ENCODE measurements around the gene SEC61B.
"Not testable (repeated sequence)": the region's sequence is repeated elsewhere in the genome, so short reads cannot be mapped to it uniquely, and the experiment has no call there.

SEC61B gene

DNA sequence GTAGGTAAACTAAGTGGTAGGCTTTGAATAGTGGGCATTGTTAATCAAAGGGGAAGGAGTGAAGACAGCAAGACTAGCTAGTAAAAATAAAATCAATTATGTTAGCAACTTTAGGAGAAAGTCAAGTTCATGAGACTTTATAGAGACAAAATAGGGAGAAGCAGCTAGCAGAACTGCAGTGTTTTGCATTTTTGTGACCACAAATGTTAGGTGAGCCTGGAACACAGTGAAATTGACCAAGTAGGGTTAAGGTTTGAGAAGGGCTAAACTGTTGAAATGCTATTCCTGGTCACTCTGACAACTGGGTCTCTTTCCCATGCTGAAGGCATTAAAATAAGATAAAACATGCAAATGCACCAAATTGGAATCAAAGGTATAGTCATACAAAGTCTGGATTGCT, 13.0 kb downstream of the SEC61B start:
- DNase-seq (ENCODE audit: low read depth), result no peak
- TF ChIP-seq, protein P1, sequence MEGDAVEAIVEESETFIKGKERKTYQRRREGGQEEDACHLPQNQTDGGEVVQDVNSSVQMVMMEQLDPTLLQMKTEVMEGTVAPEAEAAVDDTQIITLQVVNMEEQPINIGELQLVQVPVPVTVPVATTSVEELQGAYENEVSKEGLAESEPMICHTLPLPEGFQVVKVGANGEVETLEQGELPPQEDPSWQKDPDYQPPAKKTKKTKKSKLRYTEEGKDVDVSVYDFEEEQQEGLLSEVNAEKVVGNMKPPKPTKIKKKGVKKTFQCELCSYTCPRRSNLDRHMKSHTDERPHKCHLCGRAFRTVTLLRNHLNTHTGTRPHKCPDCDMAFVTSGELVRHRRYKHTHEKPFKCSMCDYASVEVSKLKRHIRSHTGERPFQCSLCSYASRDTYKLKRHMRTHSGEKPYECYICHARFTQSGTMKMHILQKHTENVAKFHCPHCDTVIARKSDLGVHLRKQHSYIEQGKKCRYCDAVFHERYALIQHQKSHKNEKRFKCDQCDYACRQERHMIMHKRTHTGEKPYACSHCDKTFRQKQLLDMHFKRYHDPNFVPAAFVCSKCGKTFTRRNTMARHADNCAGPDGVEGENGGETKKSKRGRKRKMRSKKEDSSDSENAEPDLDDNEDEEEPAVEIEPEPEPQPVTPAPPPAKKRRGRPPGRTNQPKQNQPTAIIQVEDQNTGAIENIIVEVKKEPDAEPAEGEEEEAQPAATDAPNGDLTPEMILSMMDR (IDR thresholded peaks at IDR 0.05; ENCODE audit: control insufficient read depth, insufficient read depth, low read depth, low read length, missing control alignments), result no peak
- no peak overlapping the region for H3K4me3 ChIP-seq (ENCODE audit: control insufficient read depth, low read depth, low read length)

DNA sequence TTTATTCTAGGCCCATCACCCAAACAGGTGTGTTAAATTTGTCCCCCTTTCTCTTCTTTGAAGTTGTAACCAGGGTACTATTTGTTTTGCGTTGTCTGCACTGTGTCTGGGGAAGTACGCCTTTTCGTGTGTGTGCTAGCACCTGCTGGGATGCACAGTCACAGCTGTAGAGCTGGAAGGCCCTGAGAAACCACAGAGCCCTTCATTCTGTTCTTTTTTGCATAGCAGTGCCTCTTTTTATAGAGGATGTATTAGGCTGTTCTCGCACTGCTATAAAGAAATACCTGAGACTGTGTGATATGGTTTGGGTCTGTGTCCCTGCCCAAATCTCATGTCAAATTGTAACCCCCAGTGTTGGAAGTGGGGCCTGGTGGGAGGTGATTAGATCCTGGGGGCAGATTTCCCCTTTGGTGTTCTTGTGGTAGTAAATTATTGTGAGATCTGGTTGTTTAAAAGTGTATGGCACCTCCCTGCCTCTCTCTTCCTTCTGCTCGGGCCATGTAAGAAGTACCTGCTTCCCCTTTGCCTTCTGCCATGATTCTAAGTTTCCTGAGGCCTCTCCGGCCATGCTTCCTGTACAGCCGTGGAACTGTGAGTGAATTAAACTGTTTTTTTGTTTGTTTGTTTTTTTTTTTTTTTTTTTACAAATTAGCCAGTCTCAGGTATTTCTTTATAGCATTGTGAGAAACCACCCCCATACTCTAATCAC, 14.0 kb downstream of the SEC61B start:
- DNase-seq (ENCODE audit: low read depth), result no peak

DNA sequence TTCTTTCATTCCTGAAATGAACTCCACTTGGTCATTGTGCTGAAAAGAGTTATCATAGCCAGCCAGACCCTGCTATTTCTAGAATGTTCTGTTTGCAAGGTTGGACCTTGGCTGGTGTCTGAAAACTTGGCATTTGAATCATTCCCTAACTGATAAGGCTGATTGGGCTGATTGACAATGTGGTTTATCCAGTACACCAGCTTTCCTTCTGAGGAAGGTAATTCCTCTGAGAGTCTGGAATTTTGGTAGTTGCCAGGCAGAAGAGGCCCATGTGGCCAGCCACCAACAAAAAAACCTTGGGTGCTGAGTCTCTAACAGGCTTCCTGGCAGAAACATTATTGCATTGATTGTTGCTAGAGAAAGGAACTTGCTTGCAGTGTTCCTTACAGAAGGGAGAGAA, 15.3 kb downstream of the SEC61B start:
- H3K4me3 ChIP-seq (ENCODE audit: control insufficient read depth, low read depth, low read length), result no peak overlapping the region
- TF ChIP-seq, protein P1 (IDR thresholded peaks at IDR 0.05; ENCODE audit: control insufficient read depth, insufficient read depth, low read depth, low read length, missing control alignments), result no peak
- DNase-seq (ENCODE audit: low read depth), result no peak

More for the DNA sequence above, 14.0 kb downstream of the SEC61B start:
- TF ChIP-seq, protein P1 (IDR thresholded peaks at IDR 0.05; ENCODE audit: control insufficient read depth, insufficient read depth, low read depth, low read length, missing control alignments), result no peak
- no peak overlapping the region for H3K4me3 ChIP-seq (ENCODE audit: control insufficient read depth, low read depth, low read length)

DNA sequence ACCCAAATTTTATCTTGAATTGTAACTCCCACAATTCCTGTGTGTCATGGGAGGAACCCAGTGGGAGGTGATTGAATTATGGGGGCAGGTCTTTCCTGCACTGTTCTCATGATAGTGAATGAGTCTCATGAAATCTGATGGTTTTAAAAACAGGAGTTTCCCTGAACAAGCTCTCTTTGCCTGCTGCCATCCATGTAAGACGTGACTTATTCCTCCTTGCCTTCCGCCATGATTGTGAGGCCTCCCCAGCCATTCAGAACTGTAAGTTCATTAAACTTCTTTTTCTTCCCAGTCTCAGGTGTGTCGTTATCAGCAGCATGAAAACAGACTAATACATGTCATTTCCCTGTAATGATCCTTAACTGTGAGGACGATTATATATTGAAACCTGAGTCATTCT, 15.8 kb downstream of the SEC61B start:
- H3K4me3 ChIP-seq (ENCODE audit: control insufficient read depth, low read depth, low read length); DNase-seq (ENCODE audit: low read depth): not testable (repeated sequence)

DNA sequence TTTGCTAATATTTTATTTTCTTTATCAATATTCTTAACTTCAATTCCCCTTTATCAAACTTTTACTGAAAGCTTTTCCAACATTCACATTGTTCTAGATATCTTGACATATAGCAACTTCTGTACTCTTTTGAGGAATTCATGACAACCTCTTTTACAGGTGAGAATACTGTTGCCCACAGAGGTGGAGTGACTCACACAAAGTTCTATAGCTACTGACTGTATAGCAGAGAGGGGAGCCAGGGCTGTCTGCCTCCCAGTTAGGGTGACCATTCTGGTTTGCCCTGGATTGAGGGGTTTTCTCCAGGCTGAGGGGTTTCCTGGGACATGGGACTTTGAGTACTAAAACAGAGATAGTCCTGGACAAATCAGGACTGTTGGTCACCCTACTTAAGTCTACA, 16.2 kb downstream of the SEC61B start:
- TF ChIP-seq, protein P1 (IDR thresholded peaks at IDR 0.05; ENCODE audit: control insufficient read depth, insufficient read depth, low read depth, low read length, missing control alignments), result no peak
- DNase-seq (ENCODE audit: low read depth), result no peak
- H3K4me3 ChIP-seq (ENCODE audit: control insufficient read depth, low read depth, low read length), result no peak overlapping the region

DNA sequence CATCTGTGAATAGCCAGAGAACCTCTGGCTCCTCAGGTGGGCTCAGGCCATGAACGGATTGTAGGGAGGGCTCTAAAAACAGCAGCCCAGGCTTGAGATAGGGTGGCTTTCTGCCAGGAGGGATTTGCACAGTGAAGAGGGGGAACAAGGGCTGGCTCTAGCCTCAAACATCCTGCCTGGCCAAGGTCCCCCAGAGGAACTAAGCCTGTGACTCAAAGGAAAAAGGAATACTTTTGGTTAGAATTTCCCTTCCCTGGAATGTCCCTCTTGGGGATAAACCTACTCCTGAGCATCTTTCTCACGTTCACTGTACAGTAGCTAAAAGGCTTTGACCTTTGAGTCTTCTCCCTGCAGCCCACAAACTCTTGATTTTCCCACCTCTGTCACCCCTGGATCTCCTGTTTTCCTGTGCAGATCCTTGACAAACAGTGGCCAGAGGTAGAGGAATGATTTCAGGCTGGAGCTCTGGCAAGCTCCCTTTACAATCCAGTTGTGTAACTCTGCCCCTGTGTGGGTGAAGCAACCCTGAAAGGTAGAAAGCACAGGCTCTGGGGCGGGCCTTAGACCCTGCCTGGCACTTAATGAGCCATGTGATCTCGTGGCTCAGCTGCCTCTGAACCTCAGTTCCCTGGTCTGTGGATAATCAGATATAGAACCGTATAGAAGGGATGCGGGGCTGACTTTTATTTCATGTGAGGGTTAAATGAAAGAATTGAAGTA, 17.4 kb downstream of the SEC61B start:
- no peak for DNase-seq (ENCODE audit: low read depth)
- TF ChIP-seq, protein P1 (IDR thresholded peaks at IDR 0.05; ENCODE audit: control insufficient read depth, insufficient read depth, low read depth, low read length, missing control alignments), result no peak
- H3K4me3 ChIP-seq (ENCODE audit: control insufficient read depth, low read depth, low read length), result no peak overlapping the region

DNA sequence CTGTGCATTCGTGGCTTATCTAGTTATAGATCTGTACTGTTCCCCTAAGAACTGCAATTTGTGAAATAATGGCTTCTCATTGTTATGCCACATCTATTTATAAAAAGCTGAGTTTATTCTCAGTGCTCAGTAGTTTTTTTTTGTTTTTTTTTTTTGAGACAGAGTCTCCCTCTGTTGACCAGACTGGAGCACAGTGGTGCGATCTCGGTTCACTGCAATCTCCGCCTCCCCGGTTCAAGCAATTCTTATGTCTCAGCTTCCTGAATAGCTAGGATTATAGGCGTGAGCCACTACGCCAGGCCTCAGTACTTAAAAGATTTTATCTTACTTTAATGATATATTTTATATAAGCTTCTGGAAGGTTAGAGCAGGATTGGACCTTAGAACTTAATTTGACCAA, 19.0 kb downstream of the SEC61B start:
- TF ChIP-seq, protein P1 (IDR thresholded peaks at IDR 0.05; ENCODE audit: control insufficient read depth, insufficient read depth, low read depth, low read length, missing control alignments), result no peak
- no peak overlapping the region for H3K4me3 ChIP-seq (ENCODE audit: control insufficient read depth, low read depth, low read length)
- no peak for DNase-seq (ENCODE audit: low read depth)

Measured in AG09309 (cell line).